ENCODE measurements around the gene GTSE1. TPM values are rescaled to one million over a fixed set of nuclear protein-coding genes. Genes with fewer than 3 reads are reported as not detected.
A peak's percentile ranks its signal among the peaks of the same experiment; 100 is the strongest.

Gene GTSE1
- total RNA-seq, 1 experiment from 2014 or later = 42.6 TPM

- Histone ChIP-seq H3T11ph (ENCODE audit: low read length) (no peak overlapping the region), H2BK5ac (ENCODE audit: insufficient read length, low read length) (no peak overlapping the region), H3K9ac (ENCODE audit: extremely low read depth, insufficient read length, low read length) (no peak overlapping the region), H3K4me2 (ENCODE audit: insufficient read depth, insufficient read length, low read length) (peak overlapping the region; percentile 42), H4K20me1 (ENCODE audit: control insufficient read depth, insufficient read depth, insufficient read length) (no peaks in the 10 kb centered on the region), H2BK15ac (ENCODE audit: low read depth, low read length) (no peak overlapping the region), H3K14ac (ENCODE audit: insufficient read depth, low read length) (no peak overlapping the region), H3K9me3 (ENCODE audit: control insufficient read depth, low read depth, low read length) (no peaks in the 10 kb centered on the region), H3K27ac (ENCODE audit: insufficient read length, low read depth, low read length) (no peak overlapping the region), H4K8ac (replicated peaks; ENCODE audit: insufficient read length, low read depth, low read length) (no peak overlapping the region), H2AK5ac (ENCODE audit: insufficient read length, low read length) (no peak overlapping the region), H3K4ac (ENCODE audit: low read depth, low read length) (no peak overlapping the region), H3K23ac (ENCODE audit: insufficient read length, low read depth, low read length) (no peak overlapping the region), H2BK20ac (ENCODE audit: low read depth, low read length, poor library complexity, severe bottlenecking) (no peak overlapping the region), H2BK120ac (ENCODE audit: low read depth, low read length, poor library complexity, severe bottlenecking) (no peak overlapping the region), H3K23me2 (ENCODE audit: insufficient read length, low read depth, low read length, poor library complexity, severe bottlenecking) (peaks cover 7% of the 10 kb centered on the region), H2AFZ (ENCODE audit: low read length) (no peak overlapping the region), H3K79me1 (ENCODE audit: insufficient read depth, low read depth, low read length, poor library complexity, severe bottlenecking) (no peaks in the 10 kb centered on the region), H3K27me3 (ENCODE audit: insufficient read depth, low read length) (no peaks in the 10 kb centered on the region), H4K91ac (ENCODE audit: insufficient read length, low read depth, low read length) (no peak overlapping the region), H3K18ac (ENCODE audit: insufficient read length, low read depth, low read length) (no peak overlapping the region), H2BK12ac (ENCODE audit: insufficient read length, low read depth, low read length) (no peak overlapping the region), H3K56ac (ENCODE audit: insufficient read length, low read depth, low read length) (no peak overlapping the region), H4K5ac (ENCODE audit: insufficient read length, low read depth, low read length) (no peak overlapping the region), H3K79me2 (ENCODE audit: insufficient read depth, low read length) (no peaks in the 10 kb centered on the region), H3K4me1 (ENCODE audit: insufficient read depth, low read length) (no peaks in the 10 kb centered on the region)
- peak overlapping the region; percentile 73 to 82 for H3K4me3 Mint-ChIP-seq
- no peak for TF ChIP-seq CTCF (conservative IDR thresholded peaks at IDR 0.05)
- H3K27me3 Mint-ChIP-seq (ENCODE audit: low read depth) = peaks cover 16% of the 10 kb centered on the region
- peaks cover 0 to 10% of the 10 kb centered on the region in 2 experiments; a peak in 3 of 5 replicates for H3K9me3 Mint-ChIP-seq
- DNase-seq = no peak
- peaks cover 8 to 16% of the 10 kb centered on the region in 2 experiments for H3K4me1 Mint-ChIP-seq
- WGBS (ENCODE audit: extremely low coverage, insufficient read length, low lambda C conversion rate) = no CpG with 5 or more reads among the region's 7 CpGs
- no peak overlapping the region for H3K27ac Mint-ChIP-seq
- H3K36me3 Mint-ChIP-seq (ENCODE audit: insufficient read depth in 1 of 3, low read depth in 3 of 3) = peaks cover 1 to 8% (median 7%) of the 10 kb centered on the region in 3 experiments; a peak in 3 of 7 replicates
Observed at GRCh38 chr22:46251266-46251665, 45.4 kb upstream of the GTSE1 start.

All from H9 (cell line).